Stimulated activated CD8-positive, alpha-beta memory T cell treated with anti-CD3 and anti-CD28 coated beads, Interleukin-15, amount 100 ng/mL, for 48 hours (primary cell): ENCODE measurements around the gene SH2D3C.

ENCODE experiments used
- DNase-seq, 2 donors: peaks; one replicate each; pipeline ENCODE4 v3.0.0-alpha.2; 2020; ENCODE audit warnings: low read depth in 2 of 2

SH2D3C gene

GRCh38 chr9:127741831-127742434 is 36.5 kb downstream of the SH2D3C start:
- no peak for DNase-seq

GRCh38 chr9:127739614-127740330 is 38.7 kb downstream of the SH2D3C start:
- DNase-seq, result no peak

GRCh38 chr9:127738666-127739065 is 39.8 kb downstream of the SH2D3C start:
- no peak for DNase-seq

GRCh38 chr9:127735530-127736185 is 42.8 kb downstream of the SH2D3C start:
- no peak for DNase-seq

GRCh38 chr9:127734747-127735529 is 43.5 kb downstream of the SH2D3C start, which contains the start of gene TOR2A:
Gene TOR2A (minus strand): TSS chr9:127735294. CDS start chr9:127735270, 24 bp downstream.
- DNase-seq, result peak; percentile 96

- DNase-seq, result no peak
Measured at GRCh38 chr9:127734247-127734746, 44.2 kb downstream of the SH2D3C start.

- no peak for DNase-seq
Measured at GRCh38 chr9:127733614-127734013, 44.9 kb downstream of the SH2D3C start.

GRCh38 chr9:127732444-127732843 is 46.0 kb downstream of the SH2D3C start:
- DNase-seq, result no peak

GRCh38 chr9:127731938-127732337 is 46.5 kb downstream of the SH2D3C start:
- no peak for DNase-seq

GRCh38 chr9:127730799-127731410 is 47.6 kb downstream of the SH2D3C start:
- DNase-seq, result no peak

GRCh38 chr9:127730262-127730661 is 48.2 kb downstream of the SH2D3C start:
- no peak for DNase-seq

- no peak for DNase-seq
Measured at GRCh38 chr9:127729522-127730256, 48.8 kb downstream of the SH2D3C start.

- DNase-seq, result no peak
Measured at GRCh38 chr9:127728808-127729207, 49.7 kb downstream of the SH2D3C start.

GRCh38 chr9:127726871-127727270 is 51.6 kb downstream of the SH2D3C start:
- no peak for DNase-seq

- DNase-seq, result no peak
Measured at GRCh38 chr9:127724012-127724411, 54.5 kb downstream of the SH2D3C start.

- no peak for DNase-seq
Measured at GRCh38 chr9:127723444-127723843, 55.0 kb downstream of the SH2D3C start.

GRCh38 chr9:127723013-127723412 is 55.5 kb downstream of the SH2D3C start:
- DNase-seq, result no peak

GRCh38 chr9:127722055-127722745 is 56.3 kb downstream of the SH2D3C start:
- DNase-seq, result no peak

GRCh38 chr9:127721391-127721821 is 57.1 kb downstream of the SH2D3C start:
- DNase-seq, result no peak

GRCh38 chr9:127720865-127721227 is 57.6 kb downstream of the SH2D3C start:
- DNase-seq, result no peak
